Mammary microvascular endothelial cell (primary cell): Measurements from ENCODE around the gene GOLGA6L22. TPM values are rescaled to one million over a fixed set of nuclear protein-coding genes. Genes with fewer than 3 reads are reported as not detected.

Source experiments
- total RNA-seq: library from RNA; depleted of rRNA; stranded (reverse); fragments of >200 nt; gene quantifications from 2 replicates; pipeline ENCODE4 v1.2.3, GENCODE V29; 2015

Gene GOLGA6L22
- not detected in 2 replicates for total RNA-seq

GRCh38 chr15:22458603-22459002 lies at the start of gene GOLGA6L22:
TSS of gene GOLGA6L22 (plus strand) at chr15:22458903. CDS start at chr15:22458994, 91 bp downstream.

